A549 (cell line): ENCODE measurements around the gene SENP6. TPM values are rescaled to one million over a fixed set of nuclear protein-coding genes. Genes with fewer than 3 reads are reported as not detected.

Source experiments
- ATAC-seq, 2 experiments: fragments of 200-7000 bp in 1 of 2; fragments of >200 bp in 1 of 2; cut with Nextera tagmentation in 1 of 2; cut with Tn5 transposase in 1 of 2; 3 replicates each; pipeline versions ENCODE4 v1.8.0 to v1.9.1; 2018 to 2020; ENCODE audit warnings: mild to moderate bottlenecking in 1 of 2, moderate library complexity in 1 of 2
- CTCF ChIA-PET: fragments of 300-600 bp; sonication (Branson Sonifier 250); formaldehyde crosslinking; extraction: SDS; loops from one replicate; lab custom pipeline; 2021; ENCODE audit warnings: antibody characterized with exemption, inconsistent platforms; lab: Yijun Ruan, JAX
- POLR2A ChIA-PET: fragments of 350-600 bp; formaldehyde crosslinking; extraction: SDS; loops from one replicate; lab custom pipeline; 2021; ENCODE audit warnings: antibody characterized with exemption, inconsistent platforms; lab: Yijun Ruan, JAX
- DNase-seq, 2 experiments: peaks; one replicate each; pipeline versions ENCODE4 v3.0.0 to v3.0.0-alpha.2; 2011 to 2016; ENCODE audit warnings: low read depth in 1 of 2, low spot score in 1 of 2
- FAIRE-seq: peaks from 2 replicates; lab custom pipeline; 2011; peaks lifted over from hg19 to GRCh38; lab: Jason Lieb, UNC
- H3K27ac ChIP-seq, 2 experiments: fragments of >200 bp; sonication (Bioruptor Twin); formaldehyde crosslinking; 3 replicates each; pipeline ENCODE4 v1.5.1; 2016 to 2017
- H3K4me1 ChIP-seq: fragments of >200 bp; sonication (Bioruptor Twin); formaldehyde crosslinking; 3 replicates; pipeline ENCODE4 v1.6.1; 2016
- H3K4me2 ChIP-seq: fragments of >200 bp; sonication (Bioruptor Twin); formaldehyde crosslinking; 3 replicates; pipeline ENCODE4 v1.6.1; 2016
- H3K4me3 ChIP-seq: fragments of >200 bp; sonication (Bioruptor Twin); formaldehyde crosslinking; 3 replicates; pipeline ENCODE4 v1.5.1; 2016
- H3K9me3 ChIP-seq: fragments of >200 bp; sonication (Bioruptor Twin); formaldehyde crosslinking; 3 replicates; pipeline ENCODE4 v1.6.1; 2016
- CHD2 ChIP-seq: fragments of 150-350 bp; IDR thresholded peaks from 2 replicates; pipeline ENCODE4 v1.6.1; 2014; ENCODE audit warnings: low read length; ENCODE audit not compliant: partially characterized antibody
- CTCF ChIP-seq: fragments of >200 bp; sonication (Bioruptor Twin); formaldehyde crosslinking; IDR thresholded peaks from 3 replicates; pipeline ENCODE4 v1.5.1; 2016
- E2F6 ChIP-seq: IDR thresholded peaks from 2 replicates; pipeline ENCODE4 v1.6.1; 2012; ENCODE audit warnings: low read depth, borderline replicate concordance
- EHF ChIP-seq: fragments of 250-450 bp; sonication (Bioruptor Pico); IDR thresholded peaks from 2 replicates; pipeline ENCODE4 v1.5.0; 2020; ENCODE audit warnings: mild to moderate bottlenecking
- EP300 ChIP-seq, 2 experiments: fragments of >200 bp; sonication (Bioruptor Twin); formaldehyde crosslinking; IDR thresholded peaks; 2 replicates in 1 of 2; 3 replicates in 1 of 2; pipeline ENCODE4 v1.6.1; 2016 to 2017
- FOSB ChIP-seq: fragments of 250-450 bp; sonication (Bioruptor Pico); IDR thresholded peaks from 2 replicates; pipeline ENCODE4 v1.5.0; 2020; ENCODE audit warnings: mild to moderate bottlenecking, moderate library complexity
- FOXS1 ChIP-seq: fragments of 250-450 bp; sonication (Bioruptor Pico); IDR thresholded peaks from 2 replicates; pipeline ENCODE4 v1.5.0; 2020; ENCODE audit warnings: mild to moderate bottlenecking, moderate library complexity
- HMGXB4 ChIP-seq: fragments of 250-450 bp; sonication (Bioruptor Pico); IDR thresholded peaks from 2 replicates; pipeline ENCODE4 v1.5.0; 2021; ENCODE audit warnings: mild to moderate bottlenecking, moderate library complexity, borderline replicate concordance
- HOXA7 ChIP-seq: fragments of 250-450 bp; sonication (Bioruptor Pico); IDR thresholded peaks from 2 replicates; pipeline ENCODE4 v1.5.0; 2020; ENCODE audit warnings: mild to moderate bottlenecking, moderate library complexity
- HOXB13 ChIP-seq: fragments of 250-450 bp; sonication (Bioruptor Pico); IDR thresholded peaks from 2 replicates; pipeline ENCODE4 v1.5.0; 2020; ENCODE audit warnings: low read depth, mild to moderate bottlenecking, moderate library complexity
- HOXB5 ChIP-seq: fragments of 250-450 bp; sonication (Bioruptor Pico); IDR thresholded peaks from 2 replicates; pipeline ENCODE4 v1.5.0; 2020; ENCODE audit warnings: mild to moderate bottlenecking, moderate library complexity
- JUNB ChIP-seq: fragments of >200 bp; sonication (Bioruptor Twin); formaldehyde crosslinking; IDR thresholded peaks from 2 replicates; pipeline ENCODE4 v1.6.1; 2016
- MAX ChIP-seq: IDR thresholded peaks from 2 replicates; pipeline ENCODE4 v1.6.1; 2012
- MAZ ChIP-seq: fragments of 150-350 bp; IDR thresholded peaks from 2 replicates; pipeline ENCODE4 v1.6.1; 2014; ENCODE audit warnings: antibody characterized with exemption, low read depth, low read length, borderline replicate concordance
- PBX3 ChIP-seq: IDR thresholded peaks from 2 replicates; pipeline ENCODE4 v1.6.1; 2012
- PHF8 ChIP-seq: fragments of 200-600 bp; sonication (generic); IDR thresholded peaks from 2 replicates; pipeline ENCODE4 v1.6.1; 2016; ENCODE audit warnings: low read depth, mild to moderate bottlenecking, antibody characterized with exemption, moderate library complexity, borderline replicate concordance
- RCOR1 ChIP-seq: fragments of 150-350 bp; IDR thresholded peaks from 2 replicates; pipeline ENCODE4 v1.6.1; 2014; ENCODE audit warnings: antibody characterized with exemption, low read length, low read depth
- TFCP2L1 ChIP-seq: fragments of 250-450 bp; sonication (Bioruptor Pico); IDR thresholded peaks from 2 replicates; pipeline ENCODE4 v1.5.0; 2021; ENCODE audit warnings: mild to moderate bottlenecking
- USF2 ChIP-seq: fragments of 450-650 bp; IDR thresholded peaks from 2 replicates; pipeline ENCODE4 v1.6.1; 2014; ENCODE audit warnings: antibody characterized with exemption
- WGBS: methylation state at CpG from one replicate; pipeline ENCODE4 v1.1.6; 2017; ENCODE audit errors: missing lambda C conversion rate; 5-methylcytosine and 5-hydroxymethylcytosine counted together
- polyA plus RNA-seq, 4 experiments: library from polyadenylated mRNA; depleted of rRNA in 3 of 4; stranded (reverse); fragments of >200 nt; fragmentation: RNase III in 1 of 4; extraction: RNeasy Plus Mini Kit Qiagen cat#74134 plus additional on column Dnase treatment in 1 of 4; gene quantifications; 2 replicates in 3 of 4; 3 replicates in 1 of 4; pipeline ENCODE4 v1.2.3, GENCODE V29; 2011 to 2017

The SENP6 gene
- polyA plus RNA-seq, 2 of the 4 experiments (the other 2 are of a cell fraction): 29.8 to 59.9 TPM

- no peak for TF ChIP-seq PHF8
- no peak for TF ChIP-seq CTCF
- TF ChIP-seq HOXA7 (CRISPR knock-in tag): no peak
Observed at GRCh38 chr6:75611702-75612375, 10.2 kb downstream of the SENP6 start (continued).

GRCh38 chr6:75612434-75612833 is 10.8 kb downstream of the SENP6 start:
- no peak overlapping the region for H3K4me3 ChIP-seq
- WGBS: 85% methylated on average over 3 of the region's 3 CpGs
- FAIRE-seq (no peak), DNase-seq (no peak)
- no peak overlapping the region for H3K27ac ChIP-seq
- H3K4me2 ChIP-seq: 0 out of 3 replicates have a peak overlapping the region, but pooled peaks have one; percentile 38
- TF ChIP-seq EP300 (IDR thresholded peaks at IDR 0.05): no peak
- TF ChIP-seq E2F6: no peak
- no peak for TF ChIP-seq FOSB
- no peak for TF ChIP-seq RCOR1
- TF ChIP-seq FOXS1 (CRISPR knock-in tag): no peak
- TF ChIP-seq PBX3: no peak
- no peak for TF ChIP-seq EHF (CRISPR knock-in tag)
- TF ChIP-seq MAZ: no peak
- TF ChIP-seq HMGXB4 (CRISPR knock-in tag): no peak
- TF ChIP-seq HOXB13 (CRISPR knock-in tag): no peak
- no peak for TF ChIP-seq CHD2
- no peak for TF ChIP-seq USF2
- no peak for TF ChIP-seq TFCP2L1
- TF ChIP-seq JUNB: no peak
- TF ChIP-seq MAX: no peak
- TF ChIP-seq HOXB5 (CRISPR knock-in tag): no peak
- TF ChIP-seq HOXA7 (CRISPR knock-in tag): no peak
- TF ChIP-seq, all 56 proteins: peak for 0
- Histone ChIP-seq H3K9me3 (no peaks in the 10 kb centered on the region), H3K4me1 (peaks cover 32% of the 10 kb centered on the region)
- ATAC-seq: no peak
- ChIA-PET CTCF (no interaction called here), POLR2A (interaction anchor here (1.0 kb wide), 1 partner anchor 11 kb away, joined by 3 read pairs; the partner anchor contains the start of gene SENP6)
